GM12878 (cell line): ENCODE results near the gene NLN.

Source experiments
- CREM ChIP-seq: IDR thresholded peaks from 2 replicates; pipeline ENCODE4 v1.6.1; 2014; ENCODE audit warnings: antibody characterized with exemption, low read depth
- CTCF ChIP-seq, 3 experiments: IDR thresholded peaks in 2 of 3; conservative IDR thresholded peaks in 1 of 3; 2 replicates each; pipeline ENCODE4 v1.5.1; 2011; ENCODE audit warnings: low read depth in 3 of 3, low read length in 3 of 3, mild to moderate bottlenecking in 3 of 3, control low read depth in 2 of 3, moderate library complexity in 2 of 3, inconsistent platforms in 1 of 3, mixed read lengths in 1 of 3; ENCODE audit not compliant: control insufficient read depth in 2 of 3, insufficient read depth in 1 of 3; ENCODE audit errors: extremely low read depth in 1 of 3
- FOS ChIP-seq: IDR thresholded peaks from 3 replicates; pipeline ENCODE4 v1.6.1; 2011; ENCODE audit warnings: borderline replicate concordance; ENCODE audit not compliant: insufficient read length; ENCODE audit errors: extremely low read depth
- POLR2AphosphoS5 ChIP-seq: IDR thresholded peaks from 2 replicates; pipeline ENCODE4 v1.6.1; 2011; ENCODE audit warnings: mild to moderate bottlenecking, low read length, inconsistent platforms

GRCh38 chr5:65808251-65808741 is 86.3 kb downstream of the NLN start:
- no peak for TF ChIP-seq POLR2AphosphoS5
- no peak for TF ChIP-seq CREM
- TF ChIP-seq CTCF (IDR thresholded peaks at IDR 0.05 in 2 of 3, conservative IDR thresholded peaks at IDR 0.05 in 1 of 3; ENCODE audit: control insufficient read depth in 2 of 3, extremely low read depth in 1 of 3, insufficient read depth in 1 of 3, low read depth in 3 of 3, low read length in 3 of 3): no peak
- TF ChIP-seq FOS: no peak
